Neutrophil (primary cell): Measurements from ENCODE around the gene MDN1.

Experiments used
- H3K27ac ChIP-seq: fragments of 200-600 bp; sonication (generic); 2 replicates; pipeline ENCODE4 v1.5.1; 2016; ENCODE audit warnings: mild to moderate bottlenecking, moderate library complexity
- H3K27me3 ChIP-seq: fragments of 200-600 bp; sonication (generic); 2 replicates; pipeline ENCODE4 v1.6.0; 2016; ENCODE audit warnings: mild to moderate bottlenecking
- H3K36me3 ChIP-seq: fragments of 200-600 bp; sonication (generic); 2 replicates; pipeline ENCODE4 v1.5.1; 2017
- H3K4me1 ChIP-seq, 2 experiments: fragments of 200-600 bp in 1 of 2; sonication (generic) in 1 of 2; 1 replicate in 1 of 2; 2 replicates in 1 of 2; pipeline versions ENCODE4 v1.5.1 to v1.6.1; 2013 to 2016; ENCODE audit warnings: low read depth in 1 of 2, low read length in 1 of 2, mild to moderate bottlenecking in 1 of 2, moderate library complexity in 1 of 2; ENCODE audit not compliant: control insufficient read depth in 1 of 2, insufficient read depth in 1 of 2
- H3K4me3 ChIP-seq, 2 experiments: fragments of 200-600 bp in 1 of 2; sonication (generic) in 1 of 2; 1 replicate in 1 of 2; 2 replicates in 1 of 2; pipeline ENCODE4 v1.5.1; 2013 to 2016; ENCODE audit warnings: low read depth in 1 of 2, low read length in 1 of 2, mild to moderate bottlenecking in 1 of 2, moderate library complexity in 1 of 2
- H3K9me3 ChIP-seq: fragments of 200-600 bp; sonication (generic); 2 replicates; pipeline ENCODE4 v1.5.1; 2016
- CTCF ChIP-seq: fragments of 200-600 bp; sonication (generic); IDR thresholded peaks from 2 replicates; pipeline ENCODE4 v1.5.1; 2016; ENCODE audit warnings: antibody characterized with exemption

Gene MDN1

GRCh38 chr6:89605861-89606260, 213.7 kb downstream of the MDN1 start:
- no peak for TF ChIP-seq CTCF
- H3K27ac ChIP-seq: no peak overlapping the region
- H3K27me3 ChIP-seq: no peaks in the 10 kb centered on the region
- H3K36me3 ChIP-seq: no peaks in the 10 kb centered on the region
- H3K4me1 ChIP-seq: no peaks in the 10 kb centered on the region
- H3K4me3 ChIP-seq: no peak overlapping the region
- no peaks in the 10 kb centered on the region for H3K9me3 ChIP-seq

GRCh38 chr6:89604653-89605052, 214.9 kb downstream of the MDN1 start:
- no peaks in the 10 kb centered on the region for H3K4me1 ChIP-seq
- H3K36me3 ChIP-seq: no peaks in the 10 kb centered on the region
- no peak overlapping the region for H3K27ac ChIP-seq
- H3K27me3 ChIP-seq: no peaks in the 10 kb centered on the region
- no peaks in the 10 kb centered on the region for H3K9me3 ChIP-seq
- no peak overlapping the region for H3K4me3 ChIP-seq
- TF ChIP-seq CTCF: no peak

- no peaks in the 10 kb centered on the region for H3K36me3 ChIP-seq
- no peak for TF ChIP-seq CTCF
- H3K27ac ChIP-seq: no peak overlapping the region
- H3K4me3 ChIP-seq: no peak overlapping the region
- H3K9me3 ChIP-seq: no peaks in the 10 kb centered on the region
- no peaks in the 10 kb centered on the region for H3K4me1 ChIP-seq
- H3K27me3 ChIP-seq: no peaks in the 10 kb centered on the region
Measured at GRCh38 chr6:89602166-89602565, 217.4 kb downstream of the MDN1 start.

GRCh38 chr6:89599727-89600126, 219.9 kb downstream of the MDN1 start:
- no peaks in the 10 kb centered on the region for H3K27me3 ChIP-seq
- no peaks in the 10 kb centered on the region for H3K9me3 ChIP-seq
- no peaks in the 10 kb centered on the region for H3K4me1 ChIP-seq
- no peak for TF ChIP-seq CTCF
- H3K4me3 ChIP-seq: no peak overlapping the region
- no peak overlapping the region for H3K27ac ChIP-seq
- H3K36me3 ChIP-seq: no peaks in the 10 kb centered on the region

GRCh38 chr6:89597988-89598387, 221.6 kb downstream of the MDN1 start:
- Histone ChIP-seq H3K36me3 (no peaks in the 10 kb centered on the region), H3K4me3 (no peak overlapping the region), H3K4me1 (no peaks in the 10 kb centered on the region), H3K9me3 (no peaks in the 10 kb centered on the region), H3K27me3 (no peaks in the 10 kb centered on the region), H3K27ac (no peak overlapping the region)
- TF ChIP-seq CTCF: no peak

GRCh38 chr6:89597372-89597771, 222.2 kb downstream of the MDN1 start:
- no peaks in the 10 kb centered on the region for H3K4me1 ChIP-seq
- H3K27ac ChIP-seq: no peak overlapping the region
- H3K36me3 ChIP-seq: no peaks in the 10 kb centered on the region
- no peak overlapping the region for H3K4me3 ChIP-seq
- H3K27me3 ChIP-seq: no peaks in the 10 kb centered on the region
- TF ChIP-seq CTCF: no peak
- H3K9me3 ChIP-seq: no peaks in the 10 kb centered on the region
